Common myeloid progenitor, CD34-positive (primary cell): ENCODE data around the gene BRINP3.

Experiments used
- CTCF ChIA-PET: fragments of 350-600 bp; sonication (Branson Sonifier 250); formaldehyde crosslinking; loops from one replicate; lab custom pipeline; 2021; ENCODE audit warnings: antibody characterized with exemption; lab: Charles Lee
- POLR2A ChIA-PET: fragments of 350-600 bp; sonication (Branson Sonifier 250); formaldehyde crosslinking; loops from one replicate; lab custom pipeline; 2021; ENCODE audit warnings: antibody characterized with exemption; lab: Charles Lee
- DNase-seq, 3 donors: peaks; one replicate each; pipeline versions ENCODE4 v3.0.0 to v3.0.0-alpha.2; 2013
- H3K27ac ChIP-seq, 2 experiments: 1 replicate in 1 of 2; 2 replicates in 1 of 2; pipeline ENCODE4 v1.7.0; 2013; ENCODE audit warnings: inconsistent platforms in 2 of 2, low read length in 2 of 2, mild to moderate bottlenecking in 2 of 2, low read depth in 1 of 2, moderate library complexity in 1 of 2; ENCODE audit not compliant: severe bottlenecking in 2 of 2, insufficient read depth in 1 of 2, poor library complexity in 1 of 2
- H3K27me3 ChIP-seq, 5 experiments: replicated peaks in 2 of 5; 1 replicate in 3 of 5; 2 replicates in 2 of 5; pipeline versions ENCODE4 v1.6.1 to v1.7.0; 2013; ENCODE audit warnings: low read length in 4 of 5, mild to moderate bottlenecking in 2 of 5, moderate library complexity in 2 of 5, inconsistent platforms in 1 of 5; ENCODE audit not compliant: insufficient read depth in 5 of 5, control insufficient read depth in 4 of 5
- H3K36me3 ChIP-seq, 4 experiments: 1 replicate in 2 of 4; 2 replicates in 2 of 4; pipeline versions ENCODE4 v1.6.1 to v1.7.0; 2013; ENCODE audit warnings: low read length in 3 of 4, control low read depth in 1 of 4, mild to moderate bottlenecking in 1 of 4; ENCODE audit not compliant: control insufficient read depth in 4 of 4, insufficient read depth in 4 of 4
- H3K4me1 ChIP-seq, 4 experiments: 1 replicate in 3 of 4; 2 replicates in 1 of 4; pipeline versions ENCODE4 v1.6.1 to v1.7.1; 2013; ENCODE audit warnings: low read length in 3 of 4, mild to moderate bottlenecking in 3 of 4, control low read depth in 1 of 4, inconsistent platforms in 1 of 4, moderate library complexity in 1 of 4; ENCODE audit not compliant: control insufficient read depth in 4 of 4, insufficient read depth in 4 of 4; ENCODE audit errors: control extremely low read depth in 1 of 4
- H3K4me3 ChIP-seq, 7 experiments: 1 replicate in 4 of 7; 2 replicates in 3 of 7; pipeline versions ENCODE4 v1.5.1 to v1.7.0; 2013; ENCODE audit warnings: mild to moderate bottlenecking in 7 of 7, low read length in 6 of 7, moderate library complexity in 6 of 7, inconsistent platforms in 2 of 7, low read depth in 2 of 7, control low read depth in 1 of 7; ENCODE audit not compliant: insufficient read depth in 4 of 7, control insufficient read depth in 1 of 7; ENCODE audit errors: extremely low read depth in 1 of 7
- H3K9me3 ChIP-seq, 5 experiments: 1 replicate in 4 of 5; 2 replicates in 1 of 5; pipeline versions ENCODE4 v1.6.1 to v1.7.1; 2013; ENCODE audit warnings: low read length in 4 of 5, mild to moderate bottlenecking in 2 of 5, inconsistent platforms in 1 of 5, low read depth in 1 of 5, moderate library complexity in 1 of 5; ENCODE audit not compliant: control insufficient read depth in 4 of 5, insufficient read depth in 2 of 5; ENCODE audit errors: control extremely low read depth in 1 of 5
- WGBS: methylation state at CpG from one replicate; pipeline ENCODE4 v1.1.5; 2013; ENCODE audit not compliant: insufficient coverage; 5-methylcytosine and 5-hydroxymethylcytosine counted together

The BRINP3 gene

DNA sequence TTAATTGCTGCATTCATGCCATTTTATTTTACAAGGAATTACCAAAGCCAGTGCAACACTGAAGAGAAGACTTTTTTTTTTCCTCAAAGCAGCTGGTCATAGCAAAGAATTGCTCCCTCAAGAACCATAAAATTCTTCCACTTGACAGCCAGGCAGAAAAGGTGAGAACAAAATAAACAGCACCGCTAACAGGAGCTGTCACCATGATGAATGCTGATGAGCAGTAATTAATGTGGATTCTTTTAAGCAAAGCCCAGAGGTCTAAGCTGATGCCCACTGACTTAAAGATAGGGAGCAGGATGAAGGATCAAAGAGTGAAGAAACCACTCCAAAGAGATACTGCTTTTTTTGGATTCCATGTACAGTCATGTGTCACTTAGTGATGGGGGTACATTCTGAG, 428.4 kb downstream of the BRINP3 start:
- DNase-seq, result no peak
- Histone ChIP-seq H3K4me3 (no peak overlapping the region), H3K4me1 (no peaks in the 10 kb centered on the region), H3K27me3 (no peaks in the 10 kb centered on the region), H3K36me3 (no peaks in the 10 kb centered on the region), H3K27ac (no peak overlapping the region), H3K9me3 (no peaks in the 10 kb centered on the region)
- ChIA-PET CTCF (interaction anchor here (0.7 kb wide), 1 partner anchor 13 kb away, joined by 3 read pairs; no protein-coding TSS in a partner anchor), POLR2A (no interaction called here)
- 22% methylated on average over 1 of the region's 1 CpG for WGBS
